NT2/D1 (cell line): ENCODE data around the gene PNPT1.

Experiments used
- SUZ12 ChIP-seq: IDR thresholded peaks from 2 replicates; pipeline ENCODE4 v1.6.1; 2011; ENCODE audit not compliant: insufficient read length, insufficient read depth; ENCODE audit errors: extremely low read depth
- YY1 ChIP-seq: IDR thresholded peaks from 2 replicates; pipeline ENCODE4 v1.6.1; 2011; ENCODE audit not compliant: insufficient read length, insufficient read depth
- ZNF274 ChIP-seq: IDR thresholded peaks from 2 replicates; pipeline ENCODE4 v1.6.1; 2011; ENCODE audit warnings: mild to moderate bottlenecking, low read depth, low read length

DNA sequence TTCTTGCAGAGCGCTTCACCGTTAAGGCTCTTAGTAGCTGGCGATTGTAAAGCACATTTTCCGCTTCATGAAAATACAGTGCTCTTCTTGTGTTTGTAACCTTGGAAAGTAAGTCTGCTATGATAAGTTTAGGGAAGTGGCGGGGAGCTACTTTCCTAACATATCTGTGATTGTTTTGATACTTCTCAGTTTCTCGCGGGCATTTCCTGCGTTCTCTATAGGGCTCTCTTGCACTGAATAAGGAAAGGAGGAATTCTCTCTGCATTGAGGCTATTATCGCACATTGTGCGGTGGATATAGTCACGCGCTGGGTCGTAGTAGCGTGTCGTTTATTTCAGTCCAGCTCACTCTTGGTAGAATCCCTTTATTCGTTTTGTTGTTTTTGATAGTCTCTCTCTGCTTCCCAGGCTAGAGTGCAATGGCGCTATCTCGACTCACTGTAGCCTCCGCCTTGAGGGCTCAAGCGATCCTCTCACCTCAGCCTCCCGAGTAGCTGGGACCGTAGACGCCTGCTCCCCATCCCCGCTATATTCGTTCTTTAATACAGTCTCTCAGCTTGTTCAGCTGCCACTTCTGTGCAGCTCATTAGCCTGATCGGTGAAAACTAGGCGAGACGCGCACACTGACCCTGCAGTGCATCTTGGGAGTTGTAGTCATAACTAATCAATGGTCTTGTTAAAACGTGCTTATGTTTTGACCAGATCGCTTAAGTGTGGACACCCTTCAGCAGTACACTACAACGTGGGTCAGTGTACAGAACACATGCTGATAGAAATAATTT is 75.2 kb downstream of the PNPT1 start:
- TF ChIP-seq YY1 (no peak), ZNF274 (no peak), SUZ12 (no peak)
